ENCODE data around the gene COL5A2. TPM values are rescaled to one million over a fixed set of nuclear protein-coding genes. Genes with fewer than 3 reads are reported as not detected.

The COL5A2 gene
- polyA plus RNA-seq, 1 donor from 2014 or later: 3.6 TPM

- H3K4me2 ChIP-seq (ENCODE audit: low read length): no peak overlapping the region
Measured at GRCh38 chr2:189000221-189000620, 179.3 kb downstream of the COL5A2 start.

GRCh38 chr2:188997263-188997662 lies 182.3 kb downstream of the COL5A2 start:
- Histone ChIP-seq H3K27ac (ENCODE audit: low read length) (no peak overlapping the region), H3K27me3 (ENCODE audit: insufficient read depth, low read depth, low read length) (no peaks in the 10 kb centered on the region), H3K9me2 (ENCODE audit: insufficient read depth, low read length) (no peaks in the 10 kb centered on the region), H3K79me2 (replicated peaks; ENCODE audit: insufficient read depth, low read length) (no peaks in the 10 kb centered on the region), H3K36me3 (ENCODE audit: insufficient read depth, low read length) (no peaks in the 10 kb centered on the region), H4K20me1 (ENCODE audit: insufficient read depth) (no peaks in the 10 kb centered on the region), H3K9ac (ENCODE audit: low read length) (no peak overlapping the region), H3K4me3 (ENCODE audit: low read length) (no peak overlapping the region), H3K4me2 (ENCODE audit: low read length) (no peak overlapping the region), H3F3A (ENCODE audit: insufficient read depth, low read length, poor library complexity, severe bottlenecking) (no peaks in the 10 kb centered on the region), H2AFZ (ENCODE audit: low read depth, low read length) (no peak overlapping the region), H3K9me3 (ENCODE audit: low read length) (no peaks in the 10 kb centered on the region)
- no peak for TF ChIP-seq SMC3 (conservative IDR thresholded peaks at IDR 0.05; ENCODE audit: poor library complexity)
- TF ChIP-seq TAF1 (IDR thresholded peaks at IDR 0.05; ENCODE audit: low read depth): no peak

More at GRCh38 chr2:189000221-189000620, 179.3 kb downstream of the COL5A2 start:
- Histone ChIP-seq H3K9me3 (ENCODE audit: low read length) (no peaks in the 10 kb centered on the region), H2AFZ (ENCODE audit: low read depth, low read length) (no peak overlapping the region), H3K9me2 (ENCODE audit: insufficient read depth, low read length) (no peaks in the 10 kb centered on the region), H3K27ac (ENCODE audit: low read length) (no peak overlapping the region), H3K27me3 (ENCODE audit: insufficient read depth, low read depth, low read length) (no peaks in the 10 kb centered on the region), H3K36me3 (ENCODE audit: insufficient read depth, low read length) (no peaks in the 10 kb centered on the region), H3K4me3 (ENCODE audit: low read length) (no peak overlapping the region), H3F3A (ENCODE audit: insufficient read depth, low read length, poor library complexity, severe bottlenecking) (no peaks in the 10 kb centered on the region), H3K79me2 (replicated peaks; ENCODE audit: insufficient read depth, low read length) (no peaks in the 10 kb centered on the region), H3K9ac (ENCODE audit: low read length) (no peak overlapping the region), H4K20me1 (ENCODE audit: insufficient read depth) (no peaks in the 10 kb centered on the region)
- TF ChIP-seq EZH2 (IDR thresholded peaks at IDR 0.05; ENCODE audit: borderline replicate concordance, insufficient read depth, low read length, poor library complexity, severe bottlenecking) (no peak), RAD21 (conservative IDR thresholded peaks at IDR 0.05) (no peak), EP300 (conservative IDR thresholded peaks at IDR 0.05; ENCODE audit: poor library complexity, severe bottlenecking) (no peak), TAF1 (IDR thresholded peaks at IDR 0.05; ENCODE audit: low read depth) (no peak), MXI1 (conservative IDR thresholded peaks at IDR 0.05; ENCODE audit: poor library complexity, severe bottlenecking) (no peak), SMC3 (conservative IDR thresholded peaks at IDR 0.05; ENCODE audit: poor library complexity) (no peak), POLR2AphosphoS5 (IDR thresholded peaks at IDR 0.05) (no peak), CTCF (IDR thresholded peaks at IDR 0.05; ENCODE audit: poor library complexity, severe bottlenecking) (no peak), REST (IDR thresholded peaks at IDR 0.05; ENCODE audit: borderline replicate concordance) (no peak)

- no peak overlapping the region for H2AFZ ChIP-seq (ENCODE audit: low read depth, low read length)
- no peaks in the 10 kb centered on the region for H4K20me1 ChIP-seq (ENCODE audit: insufficient read depth)
- H3K36me3 ChIP-seq (ENCODE audit: insufficient read depth, low read length): no peaks in the 10 kb centered on the region
- H3K9me2 ChIP-seq (ENCODE audit: insufficient read depth, low read length): no peaks in the 10 kb centered on the region
- TF ChIP-seq TAF1 (IDR thresholded peaks at IDR 0.05; ENCODE audit: low read depth): no peak
- no peak for TF ChIP-seq POLR2AphosphoS5 (IDR thresholded peaks at IDR 0.05)
- no peak for TF ChIP-seq REST (IDR thresholded peaks at IDR 0.05; ENCODE audit: borderline replicate concordance)
- no peak for TF ChIP-seq MXI1 (conservative IDR thresholded peaks at IDR 0.05; ENCODE audit: poor library complexity, severe bottlenecking)
- TF ChIP-seq SMC3 (conservative IDR thresholded peaks at IDR 0.05; ENCODE audit: poor library complexity): no peak
- TF ChIP-seq EZH2 (IDR thresholded peaks at IDR 0.05; ENCODE audit: borderline replicate concordance, insufficient read depth, low read length, poor library complexity, severe bottlenecking): no peak
- no peak for TF ChIP-seq CTCF (IDR thresholded peaks at IDR 0.05; ENCODE audit: poor library complexity, severe bottlenecking)
- TF ChIP-seq EP300 (conservative IDR thresholded peaks at IDR 0.05; ENCODE audit: poor library complexity, severe bottlenecking): no peak
- no peak for TF ChIP-seq RAD21 (conservative IDR thresholded peaks at IDR 0.05)
- H3K4me2 ChIP-seq (ENCODE audit: low read length): no peak overlapping the region
- no peak overlapping the region for H3K4me3 ChIP-seq (ENCODE audit: low read length)
- no peak overlapping the region for H3K27ac ChIP-seq (ENCODE audit: low read length)
- H3K9me3 ChIP-seq (ENCODE audit: low read length): no peaks in the 10 kb centered on the region
- no peaks in the 10 kb centered on the region for H3K79me2 ChIP-seq (replicated peaks; ENCODE audit: insufficient read depth, low read length)
- no peaks in the 10 kb centered on the region for H3K27me3 ChIP-seq (ENCODE audit: insufficient read depth, low read depth, low read length)
- no peak overlapping the region for H3K9ac ChIP-seq (ENCODE audit: low read length)
- no peaks in the 10 kb centered on the region for H3F3A ChIP-seq (ENCODE audit: insufficient read depth, low read length, poor library complexity, severe bottlenecking)
Measured at GRCh38 chr2:188993247-188993646, 186.3 kb downstream of the COL5A2 start.
